Measurements from ENCODE around the gene PRLR. TPM values are rescaled to one million over a fixed set of nuclear protein-coding genes. Genes with fewer than 3 reads are reported as not detected.
A peak's percentile ranks its signal among the peaks of the same experiment; 100 is the strongest.

PRLR gene
- total and polyA plus RNA-seq, 8 donors, result 0.61 to 16.6 (median 8.1) TPM

DNA sequence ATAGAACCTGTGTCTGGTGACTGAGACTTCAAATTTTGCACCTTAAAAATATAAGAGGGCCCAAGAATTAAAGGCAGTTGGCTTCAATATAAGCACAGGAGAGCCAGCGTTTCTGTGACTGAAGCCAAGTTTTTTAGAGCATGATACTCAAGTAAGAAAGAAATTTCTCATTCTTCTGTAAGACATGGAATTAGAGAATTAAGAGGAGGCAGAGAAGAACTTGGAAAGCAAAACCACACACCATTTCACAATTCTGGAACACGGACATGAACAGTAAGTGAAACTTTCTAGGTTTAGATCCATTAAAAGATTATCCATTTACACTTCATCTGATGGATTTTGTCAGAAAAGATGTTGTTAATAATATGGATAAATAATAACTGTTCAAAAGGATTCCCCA is 173.6 kb downstream of the PRLR start:
- Histone ChIP-seq H3K27me3 (no peaks in the 10 kb centered on the region), H3K9me3 (no peaks in the 10 kb centered on the region), H3K36me3 (no peaks in the 10 kb centered on the region), H3K4me3 (no peak overlapping the region), H3K4me1 (no peaks in the 10 kb centered on the region), H3K27ac (no peak overlapping the region)
- FAIRE-seq (no peak), DNase-seq (no peak), ATAC-seq (no peak)
- 74 to 82% methylated on average over 2 of the region's 2 CpGs for WGBS, 2 donors
- intact Hi-C loops (cut with DNase I), result no loop called here
- TF ChIP-seq, protein P1, sequence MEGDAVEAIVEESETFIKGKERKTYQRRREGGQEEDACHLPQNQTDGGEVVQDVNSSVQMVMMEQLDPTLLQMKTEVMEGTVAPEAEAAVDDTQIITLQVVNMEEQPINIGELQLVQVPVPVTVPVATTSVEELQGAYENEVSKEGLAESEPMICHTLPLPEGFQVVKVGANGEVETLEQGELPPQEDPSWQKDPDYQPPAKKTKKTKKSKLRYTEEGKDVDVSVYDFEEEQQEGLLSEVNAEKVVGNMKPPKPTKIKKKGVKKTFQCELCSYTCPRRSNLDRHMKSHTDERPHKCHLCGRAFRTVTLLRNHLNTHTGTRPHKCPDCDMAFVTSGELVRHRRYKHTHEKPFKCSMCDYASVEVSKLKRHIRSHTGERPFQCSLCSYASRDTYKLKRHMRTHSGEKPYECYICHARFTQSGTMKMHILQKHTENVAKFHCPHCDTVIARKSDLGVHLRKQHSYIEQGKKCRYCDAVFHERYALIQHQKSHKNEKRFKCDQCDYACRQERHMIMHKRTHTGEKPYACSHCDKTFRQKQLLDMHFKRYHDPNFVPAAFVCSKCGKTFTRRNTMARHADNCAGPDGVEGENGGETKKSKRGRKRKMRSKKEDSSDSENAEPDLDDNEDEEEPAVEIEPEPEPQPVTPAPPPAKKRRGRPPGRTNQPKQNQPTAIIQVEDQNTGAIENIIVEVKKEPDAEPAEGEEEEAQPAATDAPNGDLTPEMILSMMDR (IDR thresholded peaks at IDR 0.05), result no peak

DNA sequence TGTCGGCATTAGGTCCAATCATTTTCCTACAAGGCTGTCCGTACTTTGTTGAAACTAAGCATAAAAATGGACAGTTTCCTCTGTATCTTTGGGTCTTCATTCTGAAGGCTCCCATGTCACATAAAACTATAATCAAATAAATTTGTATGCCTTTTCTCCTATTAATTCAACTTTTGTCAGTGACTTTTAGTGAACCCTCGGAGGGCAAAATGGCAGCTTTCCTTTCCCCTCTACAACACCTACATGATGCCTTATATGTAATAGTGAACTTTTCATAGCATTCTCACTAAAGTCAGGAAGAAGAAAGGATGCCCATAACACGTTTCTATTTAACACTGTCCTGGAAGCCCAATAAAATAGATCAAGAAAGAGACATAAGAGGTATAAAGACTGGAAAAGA is 177.4 kb downstream of the PRLR start:
- FAIRE-seq (no peak), DNase-seq (no peak), ATAC-seq (no peak)
- 85% methylated on average over 4 of the region's 4 CpGs for WGBS, 2 donors
- no peaks in the 10 kb centered on the region for H3K27me3 ChIP-seq
- H3K4me3 ChIP-seq, result no peak overlapping the region
- no peaks in the 10 kb centered on the region for H3K36me3 ChIP-seq
- H3K9me3 ChIP-seq, result no peaks in the 10 kb centered on the region
- H3K27ac ChIP-seq, result no peak overlapping the region
- intact Hi-C loops (cut with DNase I), result no loop called here
- peaks cover 0 to 7% (median 4%) of the 10 kb centered on the region in 3 donors for H3K4me1 ChIP-seq
- TF ChIP-seq, protein P1 (IDR thresholded peaks at IDR 0.05), result no peak

DNA sequence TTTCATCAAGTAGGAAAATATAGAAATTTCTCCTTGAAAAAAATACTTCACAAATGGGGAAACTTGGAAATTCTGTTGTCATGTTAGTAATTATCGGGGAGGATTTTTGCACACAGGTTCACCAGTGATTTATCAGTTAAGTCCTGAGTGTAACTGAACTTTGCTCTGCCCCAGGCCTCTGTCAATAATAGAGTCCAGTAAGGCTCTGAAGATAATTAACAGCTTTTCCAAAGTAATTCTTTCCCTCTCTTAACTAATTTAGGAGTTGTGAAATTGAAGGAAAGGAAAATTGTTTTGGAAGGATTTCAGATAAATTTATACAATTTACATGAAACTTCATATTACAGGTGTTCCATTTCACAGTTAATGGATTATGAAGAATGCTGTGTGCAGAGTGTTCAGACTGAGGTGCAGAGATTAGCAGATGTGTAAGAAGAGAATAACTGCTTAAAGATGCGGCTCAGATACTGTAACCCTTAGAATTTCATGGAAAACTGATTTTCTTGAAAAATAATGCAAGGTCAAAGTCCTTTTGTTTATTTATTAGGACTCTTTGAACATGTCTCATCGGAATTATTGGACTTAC is 179.7 kb downstream of the PRLR start:
- H3K36me3 ChIP-seq, result no peaks in the 10 kb centered on the region
- no peak overlapping the region for H3K4me3 ChIP-seq
- H3K27me3 ChIP-seq, result no peaks in the 10 kb centered on the region
- FAIRE-seq, result no peak
- 42% methylated on average over 3 of the region's 3 CpGs for WGBS, 2 donors
- intact Hi-C loops (cut with DNase I), result no loop called here
- DNase-seq, result no peak
- TF ChIP-seq, protein P1 (IDR thresholded peaks at IDR 0.05), result no peak
- no peaks in the 10 kb centered on the region for H3K9me3 ChIP-seq
- H3K4me1 ChIP-seq, result peaks cover 0 to 7% (median 4%) of the 10 kb centered on the region in 3 donors
- no peak overlapping the region for H3K27ac ChIP-seq
- ATAC-seq, result peak in 3 of 4 donors; percentile 55 to 70 (median 56)

DNA sequence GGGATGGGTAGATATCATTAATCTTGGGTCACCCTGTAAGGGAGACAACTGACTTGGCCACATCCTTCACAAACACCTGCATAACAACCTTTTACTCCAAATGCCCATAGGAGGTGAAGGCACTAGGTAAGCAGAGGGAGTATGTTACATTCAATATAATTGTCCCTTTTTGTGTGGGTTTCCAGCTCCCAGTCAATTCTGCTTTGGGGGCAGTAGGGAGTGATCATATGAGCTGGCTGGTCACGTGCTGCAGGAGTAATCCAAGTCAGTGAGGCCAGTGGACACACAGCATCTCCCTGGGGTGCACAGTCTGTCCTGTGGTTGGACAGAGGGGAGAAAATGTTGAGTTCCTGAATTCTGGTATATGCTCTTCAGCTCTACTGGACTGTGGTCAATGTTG is 181.4 kb downstream of the PRLR start:
- H3K9me3 ChIP-seq, result no peaks in the 10 kb centered on the region
- ATAC-seq (no peak), FAIRE-seq (no peak), DNase-seq (no peak)
- intact Hi-C loops (cut with DNase I), result no loop called here
- TF ChIP-seq, protein P1 (IDR thresholded peaks at IDR 0.05), result no peak
- no peaks in the 10 kb centered on the region for H3K27me3 ChIP-seq
- 76 to 84% methylated on average over 1 of the region's 1 CpG for WGBS, 2 donors
- no peak overlapping the region for H3K4me3 ChIP-seq
- H3K27ac ChIP-seq, result no peak overlapping the region
- no peaks in the 10 kb centered on the region for H3K36me3 ChIP-seq
- H3K4me1 ChIP-seq, result peaks cover 0 to 7% (median 4%) of the 10 kb centered on the region in 3 donors

DNA sequence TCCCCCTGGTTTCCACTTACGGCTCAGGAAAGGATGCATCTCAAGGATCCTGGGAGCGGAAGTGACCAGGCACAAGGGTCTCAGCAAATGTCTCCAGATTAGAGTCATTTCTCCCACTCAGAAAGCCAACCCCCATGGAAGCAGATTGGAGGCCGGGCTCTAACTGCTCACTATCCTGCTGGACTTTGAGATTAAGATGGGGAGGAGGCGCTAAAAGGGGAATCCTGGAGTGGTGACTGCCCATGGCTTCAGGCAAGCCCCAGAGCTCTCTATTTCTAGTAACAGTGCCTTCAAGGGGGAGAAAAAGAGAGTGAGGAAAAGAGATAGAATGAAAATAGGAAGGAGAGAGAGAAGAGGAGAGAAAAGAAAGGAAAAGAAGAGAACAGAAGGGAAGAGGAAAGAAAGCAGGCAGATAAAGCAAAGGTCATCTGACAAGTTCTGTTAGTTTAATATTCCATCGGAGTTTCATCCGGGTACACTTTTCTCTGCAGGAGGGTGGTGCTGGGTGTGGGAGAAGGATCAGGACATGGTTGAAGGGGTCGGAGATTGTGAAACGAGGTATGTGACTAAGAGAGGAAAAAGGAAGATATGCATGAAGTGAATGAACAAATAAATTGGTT is 182.4 kb downstream of the PRLR start, which contains the start of gene AGXT2:
TSS of gene AGXT2 (minus strand) at position 165 of the 620 bp plus-strand sequence. CDS start at position 108, 57 bp downstream.
- Histone ChIP-seq H3K4me1 (peaks cover 0 to 7% (median 4%) of the 10 kb centered on the region in 3 donors), H3K27me3 (no peaks in the 10 kb centered on the region), H3K4me3 (no peak within 1 kb of the TSS), H3K27ac (no peak within 1 kb of the TSS), H3K9me3 (no peaks in the 10 kb centered on the region), H3K36me3 (no peaks in the 10 kb centered on the region)
- intact Hi-C loops (cut with DNase I), result no loop called here
- no peak for DNase-seq
- 63 to 66% methylated on average over 8 of the region's 8 CpGs for WGBS, 2 donors
- ATAC-seq, result no peak
- TF ChIP-seq, protein P1 (IDR thresholded peaks at IDR 0.05), result no peak
- FAIRE-seq, result no peak
